ENCODE measurements around the gene CCDC60.

GRCh38 chr12:119412306-119412705, 77.8 kb downstream of the CCDC60 start:
- TF ChIP-seq EZH2phosphoT487 (IDR thresholded peaks at IDR 0.05; ENCODE audit: insufficient read depth, low read depth) (no peak), EZH2 (IDR thresholded peaks at IDR 0.05; ENCODE audit: insufficient read depth, poor library complexity, severe bottlenecking) (no peak)

All from GM23248 (cell line).